NOMO-1 treated with dmso at 0.1 percent for 144 hours (cell line): ENCODE measurements around the gene ARSA.

Experiments used
- DNase-seq: peaks from one replicate; lab custom pipeline; 2025; ENCODE audit not compliant: unreplicated experiment; lab: John Stamatoyannopoulos, UW

Gene ARSA

DNA sequence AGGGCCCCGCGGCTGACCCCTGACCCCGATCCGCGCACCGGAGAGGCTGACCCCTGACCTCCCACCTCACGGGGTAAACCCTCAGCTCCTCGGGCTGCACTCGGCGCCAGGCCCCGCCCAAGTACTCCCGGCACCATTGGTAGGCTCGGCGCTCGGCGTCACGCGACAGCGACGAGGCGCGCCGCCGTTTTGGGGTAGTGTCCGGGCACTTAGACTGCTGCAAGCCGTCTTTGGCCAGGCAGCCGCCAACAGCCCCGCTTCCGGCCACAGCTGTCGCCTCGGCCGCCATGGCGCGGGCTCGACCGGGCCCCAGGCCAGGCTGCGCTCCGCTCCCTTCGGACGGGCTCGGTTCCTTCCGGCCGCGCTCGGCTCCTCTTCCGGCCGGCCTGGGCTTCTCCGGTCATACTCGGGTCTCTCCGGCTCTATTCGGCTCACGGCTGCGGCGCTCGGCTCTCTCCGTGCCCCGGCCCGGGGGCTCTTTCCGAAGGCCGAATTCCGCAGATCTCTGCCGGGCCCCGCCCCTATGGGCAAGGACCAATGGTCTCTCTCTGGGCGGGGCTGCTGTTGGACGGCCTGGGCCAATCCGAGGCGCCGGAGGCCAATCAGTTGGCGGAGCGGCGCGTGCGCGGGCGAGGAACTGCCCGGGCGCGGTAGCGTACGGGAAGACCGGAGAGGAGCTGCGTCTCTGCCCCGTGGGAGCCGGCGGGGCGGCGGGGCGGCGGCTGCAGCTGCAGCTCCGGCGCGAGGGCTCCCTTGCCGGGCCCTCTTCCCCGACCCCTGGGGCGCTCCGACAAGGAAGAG is 45.3 kb downstream of the ARSA start, which contains the start of gene CHKB:
CHKB (minus strand) TSS at position 357 of the 801 bp plus-strand sequence; CDS start at position 289, 68 bp downstream.
- peak; percentile 99 for DNase-seq

DNA sequence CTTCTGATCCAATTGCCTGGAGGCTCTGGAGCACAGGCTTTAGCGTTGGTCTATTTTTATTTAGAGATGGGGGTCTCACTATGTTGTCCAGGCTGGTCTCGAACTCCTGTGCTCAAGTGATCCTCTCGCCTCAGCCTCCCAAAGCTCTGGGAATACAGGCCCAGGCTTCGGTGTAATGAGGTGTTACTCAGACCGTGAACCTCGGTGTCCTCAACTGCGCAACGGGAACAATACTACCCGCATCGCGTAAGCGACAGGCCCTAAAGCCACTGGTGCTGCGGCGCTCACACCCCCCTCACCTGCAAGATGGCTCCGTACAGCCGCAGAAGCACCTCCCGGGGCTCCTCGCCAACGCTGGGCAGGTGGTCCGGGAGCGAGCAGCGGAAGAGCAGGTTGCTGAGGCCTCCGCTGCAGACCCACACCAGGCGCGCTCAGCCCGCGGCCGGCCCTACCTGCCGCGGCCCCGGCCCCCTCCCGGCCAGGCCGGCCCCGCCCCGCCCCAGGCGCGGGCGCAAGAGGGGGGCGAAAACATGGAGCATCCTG is 45.9 kb downstream of the ARSA start:
- DNase-seq = no peak

DNA sequence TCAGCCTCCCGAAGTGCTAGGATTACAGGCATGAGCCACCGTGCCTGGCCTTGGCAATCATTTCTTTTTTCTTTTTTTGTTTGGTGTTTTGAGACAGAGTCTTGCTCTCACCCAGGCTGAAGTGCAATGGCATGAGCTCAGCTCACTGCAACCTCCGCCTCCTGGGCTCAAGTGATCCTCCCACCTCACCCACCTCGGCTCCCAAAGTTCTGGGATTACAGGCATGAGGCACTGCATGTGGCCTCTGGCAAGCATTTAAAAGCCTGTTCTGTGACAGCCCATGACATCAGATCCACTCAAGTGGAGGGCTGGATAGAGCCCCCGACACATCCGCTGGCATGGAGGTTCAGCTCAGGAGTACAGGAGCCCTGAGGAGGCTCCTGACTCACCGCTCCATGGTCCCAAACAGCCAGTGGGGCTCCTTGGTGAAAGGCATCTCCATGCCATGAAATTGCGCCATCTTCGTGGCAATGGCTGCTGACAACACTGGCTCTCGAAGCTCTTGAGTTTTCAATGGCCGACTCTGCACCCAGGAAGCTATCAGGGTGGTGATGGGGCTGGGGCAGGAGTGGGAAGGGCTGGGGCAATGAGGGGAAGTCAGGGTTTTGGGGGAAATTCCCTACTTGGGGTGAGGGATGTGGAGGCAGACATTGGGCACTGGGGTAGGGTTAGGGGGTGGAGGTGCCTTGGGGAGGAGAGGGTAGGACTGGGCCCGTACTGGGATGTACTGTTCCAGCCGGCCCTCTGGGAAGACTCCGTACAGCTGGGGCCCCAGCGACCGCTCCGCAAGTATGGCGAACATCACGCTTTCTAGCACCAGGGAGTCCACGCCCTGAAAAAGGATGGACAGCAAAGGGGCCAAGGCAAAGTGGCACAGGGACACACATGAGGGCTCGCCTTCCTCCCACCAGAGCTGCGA is 46.7 kb downstream of the ARSA start:
- DNase-seq = no peak

DNA sequence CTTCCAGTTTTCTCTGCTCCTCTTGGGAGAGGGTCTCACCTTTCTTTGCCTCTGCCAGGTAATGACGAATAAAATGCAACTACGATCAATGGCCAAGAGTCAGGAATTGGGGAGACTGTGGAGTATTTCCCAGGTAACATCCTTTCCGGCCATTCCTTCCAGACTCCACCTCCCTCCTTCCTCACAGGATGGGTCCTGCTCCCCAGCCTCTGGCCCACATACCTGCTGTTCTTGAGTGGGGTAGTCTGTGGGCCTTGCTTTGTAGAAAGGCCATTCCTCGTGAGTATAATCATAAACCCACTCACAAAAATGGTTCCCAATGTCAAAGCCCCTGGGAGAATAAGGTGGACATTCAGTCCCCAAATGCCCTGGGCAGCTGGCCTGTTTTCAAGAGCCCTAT is 48.2 kb downstream of the ARSA start:
- DNase-seq = no peak

DNA sequence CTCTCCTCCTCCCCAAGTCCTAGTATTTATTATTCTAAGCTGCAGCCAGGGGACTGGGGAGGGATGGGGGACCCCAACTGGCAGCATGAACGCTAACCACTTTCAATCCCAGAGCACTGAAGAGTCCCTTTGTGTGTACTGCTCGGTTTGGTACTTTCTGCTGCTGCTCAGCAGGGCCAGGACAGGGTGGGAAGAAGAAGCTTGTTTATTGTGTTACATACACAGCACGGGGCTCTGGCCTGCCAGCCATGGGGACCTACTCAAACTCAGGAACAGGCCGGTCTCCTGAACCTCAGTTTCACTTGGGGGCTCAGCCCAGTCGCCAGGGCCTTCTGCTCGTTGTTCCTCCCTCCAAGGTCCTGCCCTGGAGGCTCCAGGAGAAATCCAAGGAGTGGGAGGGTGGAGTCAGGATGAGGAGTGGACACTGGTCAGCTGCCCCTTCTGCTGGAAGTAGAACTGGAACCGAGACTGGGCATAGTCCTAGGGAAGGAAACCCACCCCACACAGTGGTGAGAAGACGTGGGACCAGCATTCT is 49.1 kb downstream of the ARSA start:
- DNase-seq = no peak

DNA sequence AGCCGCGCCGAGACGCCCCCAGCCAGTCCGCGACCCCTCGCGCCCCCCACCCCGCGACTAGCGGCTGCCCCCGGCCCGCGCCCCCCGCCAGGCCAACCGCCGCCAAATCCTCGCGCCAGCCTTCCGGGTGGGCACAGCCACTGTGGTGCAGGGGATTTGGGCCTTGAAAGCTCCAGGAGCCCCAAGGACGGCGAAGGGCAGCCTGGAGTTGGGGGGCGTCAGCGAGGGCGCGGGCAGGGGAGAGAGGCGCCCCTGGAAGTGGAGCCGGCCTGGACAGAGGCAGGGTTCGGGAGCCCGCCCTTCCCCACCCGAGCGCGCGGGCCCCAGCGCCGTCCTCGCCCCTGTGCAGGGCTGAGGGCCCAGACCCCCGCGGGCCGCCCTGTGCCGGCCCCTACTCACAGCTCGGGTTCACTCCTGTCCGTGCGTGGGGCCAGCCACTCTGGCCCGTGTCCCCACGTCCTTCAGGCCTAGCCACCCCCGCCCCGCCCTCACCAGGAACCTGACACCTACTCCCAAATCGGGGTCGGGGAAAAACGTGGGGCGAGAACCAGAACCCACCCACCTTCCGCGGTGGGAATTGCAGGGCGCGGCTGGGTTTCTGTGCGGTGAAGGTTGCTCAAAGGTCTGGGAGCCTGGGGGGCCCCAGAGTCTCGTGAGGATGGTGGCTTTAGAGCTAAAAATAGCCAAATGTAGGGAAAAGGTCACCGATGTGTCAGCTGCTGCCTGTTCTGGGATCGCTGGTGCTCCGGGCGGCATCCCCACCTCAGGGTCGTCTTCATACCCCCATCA is 49.8 kb downstream of the ARSA start, which contains the start of gene CPT1B:
CPT1B (minus strand) TSS at position 441 of the 789 bp plus-strand sequence. CDS start 512 bp downstream, outside the sequence.
- no peak for DNase-seq

DNA sequence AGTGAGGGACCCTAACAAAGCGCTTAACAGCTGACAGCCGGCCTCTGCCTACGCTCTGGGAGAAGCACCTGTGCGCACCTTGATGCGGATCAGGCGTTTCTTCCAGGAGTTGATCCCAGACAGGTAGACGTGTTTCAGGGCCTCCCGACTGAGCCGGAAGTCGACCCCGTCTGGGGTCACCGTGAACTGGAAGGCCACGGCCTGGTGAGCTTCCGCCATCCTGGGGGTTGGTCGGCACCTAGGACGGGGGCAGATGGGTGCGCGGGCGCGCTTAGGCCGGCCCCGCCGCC is 50.3 kb downstream of the ARSA start:
- no peak for DNase-seq

DNA sequence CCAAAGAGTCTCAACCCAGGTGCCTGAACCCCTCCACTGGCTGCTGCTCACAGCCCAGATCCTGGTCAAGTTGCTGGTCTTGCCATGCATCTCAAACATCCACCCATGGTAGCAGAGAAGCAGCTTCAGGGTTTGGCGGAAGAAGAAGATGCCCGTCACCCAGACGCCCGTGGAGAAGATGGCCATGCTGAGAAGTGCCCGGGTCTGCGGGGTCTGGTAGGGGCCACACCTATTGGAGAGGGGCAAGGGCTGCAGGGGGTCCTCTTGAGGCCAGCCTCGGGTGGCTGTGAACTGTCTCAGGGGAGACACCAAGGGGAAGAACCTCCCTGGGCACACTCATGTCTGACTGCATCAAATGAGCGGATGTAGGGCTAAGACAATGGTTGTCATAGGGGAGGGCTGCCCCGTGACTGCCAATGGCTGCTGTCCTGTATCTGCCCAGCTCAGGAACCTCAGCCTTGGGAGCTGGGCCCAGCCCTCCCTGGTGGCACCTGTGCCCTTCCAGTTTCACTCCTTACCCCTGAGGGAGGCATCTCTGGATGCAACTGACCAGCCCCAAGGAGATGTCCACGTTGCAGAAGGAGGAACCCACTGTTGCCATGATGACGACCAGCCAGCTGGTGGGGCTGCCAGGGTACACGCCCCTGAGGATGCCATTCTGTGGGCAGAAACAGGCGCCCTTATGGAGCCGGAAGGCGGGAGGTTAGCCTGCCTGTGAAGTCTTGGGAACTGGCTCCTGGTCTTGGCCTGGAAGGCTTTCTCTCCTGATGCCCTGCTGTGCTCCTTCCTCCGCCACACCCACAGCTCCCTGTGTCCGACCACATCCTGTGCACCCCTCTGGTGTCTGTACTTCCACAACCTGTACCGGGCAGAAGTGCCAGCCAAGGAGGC is 50.9 kb downstream of the ARSA start:
- DNase-seq = no peak

DNA sequence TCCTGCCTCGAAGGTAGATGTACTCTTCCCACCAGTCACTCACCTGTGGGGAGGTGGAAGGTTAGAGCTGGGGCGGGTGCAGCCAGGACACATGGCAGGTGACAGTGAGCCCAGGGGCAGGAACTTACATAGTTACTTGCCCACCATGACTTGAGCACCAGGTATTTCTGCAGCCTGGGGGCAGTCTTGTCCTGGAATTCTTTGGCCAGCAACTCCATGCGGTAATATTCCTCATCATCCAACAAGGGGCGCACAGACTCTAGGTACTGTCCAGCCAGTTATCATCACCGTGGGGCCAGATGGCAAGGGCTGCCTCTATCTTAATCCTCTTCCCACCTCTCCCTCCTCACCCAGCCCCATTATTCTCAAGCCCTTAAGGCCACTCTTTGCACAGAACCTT is 51.9 kb downstream of the ARSA start:
- no peak for DNase-seq

DNA sequence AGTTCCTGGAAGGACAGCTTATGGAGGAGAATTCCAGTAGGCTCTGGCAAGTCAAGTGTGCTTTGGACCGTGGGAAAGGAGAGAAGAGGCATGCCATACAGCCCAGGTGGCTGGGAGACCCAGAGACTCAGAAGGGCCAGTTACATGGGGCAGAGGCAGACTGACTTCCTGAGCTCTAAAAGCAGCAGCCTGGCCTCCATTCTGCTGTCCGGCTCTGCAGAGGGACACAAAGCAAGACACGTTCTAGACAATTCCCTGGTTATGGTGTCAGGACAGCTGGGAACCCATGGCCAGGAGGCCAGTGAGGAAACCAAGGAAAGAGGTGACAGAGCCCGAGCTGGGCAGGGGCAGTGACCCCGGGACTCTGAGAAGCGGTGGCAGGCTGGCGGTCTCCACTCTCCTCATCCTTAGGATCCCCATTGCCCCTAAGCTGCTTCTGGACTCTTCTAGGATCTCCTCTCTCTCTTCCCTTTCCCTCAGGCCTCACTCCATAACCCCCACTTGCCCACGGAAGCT is 52.5 kb downstream of the ARSA start:
- no peak for DNase-seq
